B cell (primary cell): ENCODE measurements around the gene CYP4F2. TPM values are rescaled to one million over a fixed set of nuclear protein-coding genes. Genes with fewer than 3 reads are reported as not detected.

ENCODE experiments used
- ATAC-seq: fragments of 200-7000 bp; cut with Tn5 transposase; one replicate; pipeline ENCODE4 v1.10.0; 2021; ENCODE audit warnings: low read depth, mild to moderate bottlenecking, moderate number of reproducible peaks, moderate library complexity
- CTCF ChIA-PET: fragments of 350-600 bp; sonication (Branson Sonifier 250); formaldehyde crosslinking; loops from one replicate; lab custom pipeline; 2021; ENCODE audit warnings: antibody characterized with exemption, inconsistent platforms; lab: Charles Lee
- POLR2A ChIA-PET: fragments of 350-600 bp; sonication (Branson Sonifier 250); formaldehyde crosslinking; loops from one replicate; lab custom pipeline; 2021; ENCODE audit warnings: antibody characterized with exemption; lab: Charles Lee
- DNase-seq: peaks from one replicate; pipeline ENCODE4 v3.0.0; 2013
- H2AFZ ChIP-seq: 2 replicates; pipeline ENCODE4 v1.6.1; 2012; ENCODE audit warnings: mild to moderate bottlenecking, low read depth, low read length; ENCODE audit not compliant: insufficient read depth, poor library complexity, severe bottlenecking
- H3K27ac ChIP-seq, 2 donors: 1 replicate in 1 of 2; 2 replicates in 1 of 2; pipeline ENCODE4 v1.5.1; 2012 to 2013; ENCODE audit warnings: low read length in 2 of 2, mild to moderate bottlenecking in 2 of 2, moderate library complexity in 1 of 2
- H3K27me3 ChIP-seq, 4 experiments: fragments of 200-600 bp in 1 of 4; sonication (generic) in 1 of 4; replicated peaks in 1 of 4; 1 replicate in 2 of 4; 2 replicates in 2 of 4; pipeline versions ENCODE4 v1.6.1 to v1.7.0; 2013 to 2016; ENCODE audit warnings: low read length in 3 of 4, mild to moderate bottlenecking in 2 of 4, mixed read lengths in 1 of 4, moderate library complexity in 1 of 4; ENCODE audit not compliant: insufficient read depth in 4 of 4, control insufficient read depth in 3 of 4; ENCODE audit errors: control extremely low read depth in 1 of 4
- H3K36me3 ChIP-seq, 2 experiments: replicated peaks in 1 of 2; 1 replicate in 1 of 2; 2 replicates in 1 of 2; pipeline versions ENCODE4 v1.6.1 to v1.7.1; 2013; ENCODE audit warnings: low read length in 1 of 2; ENCODE audit not compliant: insufficient read depth in 2 of 2, control insufficient read depth in 1 of 2; ENCODE audit errors: control extremely low read depth in 1 of 2, extremely low read depth in 1 of 2
- H3K4me1 ChIP-seq, 2 donors: fragments of 200-600 bp in 1 of 2; sonication (generic) in 1 of 2; 1 replicate in 1 of 2; 2 replicates in 1 of 2; pipeline versions ENCODE4 v1.5.1 to v1.6.1; 2013 to 2017; ENCODE audit warnings: low read length in 2 of 2; ENCODE audit not compliant: control insufficient read depth in 2 of 2, insufficient read depth in 2 of 2
- H3K4me2 ChIP-seq: replicated peaks from 2 replicates; pipeline ENCODE3; 2012; ENCODE audit warnings: mild to moderate bottlenecking, low read depth, low read length; ENCODE audit not compliant: poor library complexity, severe bottlenecking
- H3K4me3 ChIP-seq, 5 experiments: fragments of 200-600 bp in 1 of 5; sonication (generic) in 1 of 5; 1 replicate in 3 of 5; 2 replicates in 2 of 5; pipeline versions ENCODE4 v1.5.1 to v1.7.0; 2011 to 2016; ENCODE audit warnings: low read length in 4 of 5, mild to moderate bottlenecking in 4 of 5, low read depth in 2 of 5, control low read depth in 1 of 5, moderate library complexity in 1 of 5; ENCODE audit not compliant: insufficient read depth in 1 of 5; ENCODE audit errors: control extremely low read depth in 1 of 5, extremely low read depth in 1 of 5
- H3K79me2 ChIP-seq: fragments of 200-600 bp; sonication (generic); one replicate; pipeline ENCODE4 v1.6.0; 2016; ENCODE audit warnings: low read length; ENCODE audit not compliant: control insufficient read depth, insufficient read depth
- H3K9ac ChIP-seq: fragments of 200-600 bp; sonication (generic); 2 replicates; pipeline ENCODE4 v1.6.1; 2017; ENCODE audit warnings: mild to moderate bottlenecking, low read length, moderate library complexity
- H3K9me3 ChIP-seq, 3 donors: one replicate each; pipeline versions ENCODE4 v1.6.1 to v1.7.1; 2013; ENCODE audit warnings: low read length in 2 of 3; ENCODE audit not compliant: control insufficient read depth in 2 of 3, insufficient read depth in 1 of 3; ENCODE audit errors: control extremely low read depth in 1 of 3
- H4K20me1 ChIP-seq: 2 replicates; pipeline ENCODE4 v1.6.0; 2012; ENCODE audit warnings: mild to moderate bottlenecking, low read length; ENCODE audit not compliant: insufficient read depth, control insufficient read depth, poor library complexity, severe bottlenecking
- H3K27ac Mint-ChIP-seq: one replicate; pipeline ENCODE4 v1.8.0; 2021; ENCODE audit warnings: mixed read lengths
- H3K27me3 Mint-ChIP-seq: one replicate; pipeline ENCODE4 v1.8.0; 2021; ENCODE audit warnings: mixed read lengths
- H3K4me1 Mint-ChIP-seq: one replicate; pipeline ENCODE4 v1.8.0; 2021; ENCODE audit warnings: mixed read lengths
- H3K4me3 Mint-ChIP-seq: one replicate; pipeline ENCODE4 v1.8.0; 2021; ENCODE audit warnings: mixed read lengths
- H3K9me3 Mint-ChIP-seq: one replicate; pipeline ENCODE4 v1.8.0; 2022; ENCODE audit warnings: mixed read lengths; ENCODE audit not compliant: insufficient read depth
- CTCF ChIP-seq: fragments of 200-600 bp; IDR thresholded peaks from one replicate; pipeline ENCODE4 v1.8.0; 2022; ENCODE audit warnings: antibody characterized with exemption, mild to moderate bottlenecking
- EZH2 ChIP-seq: IDR thresholded peaks from 2 replicates; pipeline ENCODE4 v1.6.1; 2012; ENCODE audit warnings: borderline replicate concordance, low read depth, mild to moderate bottlenecking, moderate library complexity, low read length; ENCODE audit not compliant: insufficient read depth, poor library complexity, severe bottlenecking
- WGBS: methylation state at CpG from one replicate; pipeline ENCODE4 v1.1.5; 2013; ENCODE audit warnings: missing lambda C conversion rate; ENCODE audit not compliant: insufficient coverage; 5-methylcytosine and 5-hydroxymethylcytosine counted together
- intact Hi-C: fragments of 100-400 bp; cut with micrococcal nuclease; formaldehyde crosslinking; loops from one replicate; pipeline ENCODE4 v1.10.0; 2022
- polyA plus RNA-seq: library from polyadenylated mRNA; depleted of rRNA; stranded (reverse); fragments of >200 nt; gene quantifications from 2 replicates; pipeline ENCODE4 v1.2.3, GENCODE V29; 2012
- small RNA-seq: library from RNA; depleted of rRNA; stranded (forward); fragments of <200 nt; gene quantifications from one replicate; pipeline ENCODE3, GENCODE V24; 2012; ENCODE audit warnings: low replicate concordance, low read depth; ENCODE audit not compliant: insufficient read length
- total RNA-seq, 2 donors: library from RNA; stranded (reverse); fragments of 120-200 nt in 1 of 2; gene quantifications; 1 replicate in 1 of 2; 2 replicates in 1 of 2; pipeline versions ENCODE4 v1.2.3 to v1.2.4, GENCODE V29; 2013 to 2022

The CYP4F2 gene
- total and polyA plus RNA-seq, 2 donors (not counting 1 experiment from before 2014, with no cell fraction given): not detected

GRCh38 chr19:15828121-15828610 lies 69.7 kb downstream of the CYP4F2 start:
- H3K9ac ChIP-seq: no peak overlapping the region
- H3K36me3 ChIP-seq: no peaks in the 10 kb centered on the region

More at GRCh38 chr19:15828121-15828610, 69.7 kb downstream of the CYP4F2 start:
- Mint-ChIP-seq H3K27ac (no peak overlapping the region), H3K4me1 (no peaks in the 10 kb centered on the region), H3K27me3 (peaks cover 18% of the 10 kb centered on the region), H3K9me3 (no peaks in the 10 kb centered on the region), H3K4me3 (no peak overlapping the region)
- no peak overlapping the region for H2AFZ ChIP-seq
- intact Hi-C loops: no loop called here
- H3K4me3 ChIP-seq: no peak overlapping the region
- POLR2A ChIA-PET: no interaction called here
- H3K9me3 ChIP-seq: no peaks in the 10 kb centered on the region
- WGBS: 76% methylated on average over 4 of the region's 7 CpGs
- no peak for DNase-seq
- H3K27ac ChIP-seq: no peak overlapping the region
- no peaks in the 10 kb centered on the region for H3K79me2 ChIP-seq
- H3K4me2 ChIP-seq: no peak overlapping the region
- no peaks in the 10 kb centered on the region for H3K27me3 ChIP-seq
- no peaks in the 10 kb centered on the region for H4K20me1 ChIP-seq
- no peak for ATAC-seq
- TF ChIP-seq CTCF (no peak), EZH2 (no peak)
- H3K4me1 ChIP-seq: no peaks in the 10 kb centered on the region
- CTCF ChIA-PET: no interaction called here

Small RNAs within 50 kb of the gene (small RNA-seq; reads per million reads assigned to genes)
- not detected for gene CYP4F36P

Other genes starting within 250 kb of the CYP4F2 start
- not detected in 2 replicates for gene CYP4F12, start 225.0 kb downstream of the CYP4F2 start, total RNA-seq
- not detected in 2 replicates for gene CYP4F12, start 225.0 kb downstream of the CYP4F2 start, polyA plus RNA-seq
- not detected in 2 replicates for gene OR10H2, start 170.1 kb downstream of the CYP4F2 start, total RNA-seq
- not detected in 2 replicates for gene OR10H2, start 170.1 kb downstream of the CYP4F2 start, polyA plus RNA-seq
- not detected in 2 replicates for gene OR10H3, start 160.1 kb downstream of the CYP4F2 start, total RNA-seq
- gene OR10H3, start 160.1 kb downstream of the CYP4F2 start, polyA plus RNA-seq: not detected in 2 replicates
- gene OR10H5, start 110.4 kb downstream of the CYP4F2 start, total RNA-seq: not detected in 2 replicates
- not detected in 2 replicates for gene OR10H5, start 110.4 kb downstream of the CYP4F2 start, polyA plus RNA-seq
- 0.07 and 0.10 TPM in 2 replicates for gene OR10H1, start 82.4 kb downstream of the CYP4F2 start, total RNA-seq
- not detected in 2 replicates for gene OR10H1, start 82.4 kb downstream of the CYP4F2 start, polyA plus RNA-seq
- gene CYP4F11, start 36.5 kb upstream of the CYP4F2 start, total RNA-seq: not detected in 2 replicates
- gene CYP4F11, start 36.5 kb upstream of the CYP4F2 start, polyA plus RNA-seq: not detected in 2 replicates
- not detected in 2 replicates for gene OR10H4, start 50.9 kb upstream of the CYP4F2 start, total RNA-seq
- not detected in 2 replicates for gene OR10H4, start 50.9 kb upstream of the CYP4F2 start, polyA plus RNA-seq
- gene TPM4, start 178.4 kb upstream of the CYP4F2 start, total RNA-seq: 127 TPM in 2 replicates
- gene TPM4, start 178.4 kb upstream of the CYP4F2 start, polyA plus RNA-seq: 65.4 and 211 TPM in 2 replicates
- 115 and 117 TPM in 2 replicates for gene RAB8A, start 213.8 kb upstream of the CYP4F2 start, total RNA-seq
- 65.5 and 66.9 TPM in 2 replicates for gene RAB8A, start 213.8 kb upstream of the CYP4F2 start, polyA plus RNA-seq
- gene HSH2D, start 245.6 kb upstream of the CYP4F2 start, total RNA-seq: 254 and 259 TPM in 2 replicates
- 299 and 323 TPM in 2 replicates for gene HSH2D, start 245.6 kb upstream of the CYP4F2 start, polyA plus RNA-seq